ENCODE measurements around the gene EGFL8.

EGFL8 gene

GRCh38 chr6:32181148-32181702 is 16.8 kb downstream of the EGFL8 start:
- H3K36me3 ChIP-seq (replicated peaks), result peaks cover 33% of the 10 kb centered on the region
- no peaks in the 10 kb centered on the region for H3K27me3 ChIP-seq (replicated peaks)
- H3K27ac ChIP-seq, result no peak overlapping the region
- H3K4me3 ChIP-seq (ENCODE audit: low read depth, low read length), result no peak overlapping the region
- no peak for DNase-seq
- in situ Hi-C loops (cut with HindIII; ENCODE audit: low pct_ligation_motif_present, low sequenced_read_pairs), result loop anchor here (10.0 kb wide), 1 partner anchor 56 kb away; the partner anchor contains the start of gene ATF6B
- no peak for TF ChIP-seq CTCF (IDR thresholded peaks at IDR 0.05; ENCODE audit: low read depth, low read length, missing control alignments)

- DNase-seq, result no peak
- in situ Hi-C loops (cut with HindIII; ENCODE audit: low pct_ligation_motif_present, low sequenced_read_pairs), result loop anchor here (10.0 kb wide), 1 partner anchor 57 kb away; the partner anchor contains the start of gene ATF6B
- Histone ChIP-seq H3K27ac (no peak overlapping the region), H3K27me3 (replicated peaks) (no peaks in the 10 kb centered on the region), H3K4me3 (ENCODE audit: low read depth, low read length) (no peak overlapping the region), H3K36me3 (replicated peaks) (peaks cover 41% of the 10 kb centered on the region)
- no peak for TF ChIP-seq CTCF (IDR thresholded peaks at IDR 0.05; ENCODE audit: low read depth, low read length, missing control alignments)
Measured at GRCh38 chr6:32181915-32182529, 17.6 kb downstream of the EGFL8 start.

- H3K27me3 ChIP-seq (replicated peaks), result no peaks in the 10 kb centered on the region
- in situ Hi-C loops (cut with HindIII; ENCODE audit: low pct_ligation_motif_present, low sequenced_read_pairs), result loop anchor here (10.0 kb wide), 1 partner anchor 58 kb away; the partner anchor contains the start of gene ATF6B
- DNase-seq, result no peak
- TF ChIP-seq CTCF (IDR thresholded peaks at IDR 0.05; ENCODE audit: low read depth, low read length, missing control alignments), result no peak
- peaks cover 46% of the 10 kb centered on the region for H3K36me3 ChIP-seq (replicated peaks)
- H3K27ac ChIP-seq, result no peak overlapping the region
- no peak overlapping the region for H3K4me3 ChIP-seq (ENCODE audit: low read depth, low read length)
Measured at GRCh38 chr6:32182555-32182981, 18.2 kb downstream of the EGFL8 start.

GRCh38 chr6:32183030-32183429 is 18.6 kb downstream of the EGFL8 start:
- no peak overlapping the region for H3K27ac ChIP-seq
- no peak for TF ChIP-seq CTCF (IDR thresholded peaks at IDR 0.05; ENCODE audit: low read depth, low read length, missing control alignments)

GRCh38 chr6:32183483-32184083 is 19.2 kb downstream of the EGFL8 start:
- no peak for DNase-seq
- no peaks in the 10 kb centered on the region for H3K27me3 ChIP-seq (replicated peaks)
- in situ Hi-C loops (cut with HindIII; ENCODE audit: low pct_ligation_motif_present, low sequenced_read_pairs), result loop anchor here (10.0 kb wide), 1 partner anchor 59 kb away; the partner anchor contains the start of gene ATF6B
- no peak overlapping the region for H3K4me3 ChIP-seq (ENCODE audit: low read depth, low read length)
- no peak for TF ChIP-seq CTCF (IDR thresholded peaks at IDR 0.05; ENCODE audit: low read depth, low read length, missing control alignments)
- H3K36me3 ChIP-seq (replicated peaks), result peaks cover 50% of the 10 kb centered on the region
- H3K27ac ChIP-seq, result no peak overlapping the region

More at GRCh38 chr6:32183030-32183429, 18.6 kb downstream of the EGFL8 start:
- Histone ChIP-seq H3K36me3 (replicated peaks) (peaks cover 50% of the 10 kb centered on the region), H3K4me3 (ENCODE audit: low read depth, low read length) (no peak overlapping the region), H3K27me3 (replicated peaks) (no peaks in the 10 kb centered on the region)
- in situ Hi-C loops (cut with HindIII; ENCODE audit: low pct_ligation_motif_present, low sequenced_read_pairs), result loop anchor here (10.0 kb wide), 1 partner anchor 58 kb away; the partner anchor contains the start of gene ATF6B
- DNase-seq, result no peak
